Measurements from ENCODE around the gene CSTF2T. TPM values are rescaled to one million over a fixed set of nuclear protein-coding genes. Genes with fewer than 3 reads are reported as not detected.
A peak's percentile ranks its signal among the peaks of the same experiment; 100 is the strongest.

The CSTF2T gene
- total RNA-seq, 2 experiments from 2014 or later = 25.3 to 25.6 TPM

- intact Hi-C loops (cut with micrococcal nuclease) = loop anchor here (10.0 kb wide), 1 partner anchor 1165 kb away; no protein-coding TSS in a partner anchor
These were observed 10.1 kb upstream of the CSTF2T start for GRCh38 chr10:51709324-51709972.

GRCh38 chr10:51708609-51709008, 9.2 kb upstream of the CSTF2T start:
- H3K36me3 Mint-ChIP-seq (ENCODE audit: low read depth) = no peaks in the 10 kb centered on the region
- intact Hi-C loops (cut with micrococcal nuclease) = loop anchor here (1.0 to 10.0 kb wide), 2 partner anchors 8 to 1164 kb away; no protein-coding TSS in a partner anchor
- CTCF ChIA-PET = no interaction called here
- peak overlapping the region; percentile 79 for H3K27ac Mint-ChIP-seq
- no peak for DNase-seq
- H3K4me1 Mint-ChIP-seq (ENCODE audit: low read depth) = peaks cover 28% of the 10 kb centered on the region
- H3K9me3 Mint-ChIP-seq = no peaks in the 10 kb centered on the region
- no peaks in the 10 kb centered on the region for H3K27me3 Mint-ChIP-seq (ENCODE audit: low read depth)
- no peak overlapping the region for H3K4me3 Mint-ChIP-seq

More at GRCh38 chr10:51709324-51709972, 10.1 kb upstream of the CSTF2T start:
- Mint-ChIP-seq H3K4me3 (no peak overlapping the region), H3K27ac (no peak overlapping the region), H3K4me1 (ENCODE audit: low read depth) (peaks cover 28% of the 10 kb centered on the region), H3K9me3 (no peaks in the 10 kb centered on the region), H3K36me3 (ENCODE audit: low read depth) (no peaks in the 10 kb centered on the region), H3K27me3 (ENCODE audit: low read depth) (no peaks in the 10 kb centered on the region)
- DNase-seq = no peak
- CTCF ChIA-PET = no interaction called here

GRCh38 chr10:51707821-51708424, 8.5 kb upstream of the CSTF2T start:
- Mint-ChIP-seq H3K4me1 (ENCODE audit: low read depth) (peaks cover 28% of the 10 kb centered on the region), H3K27me3 (ENCODE audit: low read depth) (no peaks in the 10 kb centered on the region), H3K27ac (peak overlapping the region; percentile 79), H3K4me3 (no peak overlapping the region), H3K36me3 (ENCODE audit: low read depth) (no peaks in the 10 kb centered on the region), H3K9me3 (no peaks in the 10 kb centered on the region)
- no peak for DNase-seq
- intact Hi-C loops (cut with micrococcal nuclease) = loop anchor here (1.0 to 10.0 kb wide), 2 partner anchors 8 to 1163 kb away; no protein-coding TSS in a partner anchor
- CTCF ChIA-PET = no interaction called here

GRCh38 chr10:51707392-51707791, 8.0 kb upstream of the CSTF2T start:
- Mint-ChIP-seq H3K9me3 (no peaks in the 10 kb centered on the region), H3K4me1 (ENCODE audit: low read depth) (peaks cover 28% of the 10 kb centered on the region), H3K27ac (peak overlapping the region; percentile 79), H3K27me3 (ENCODE audit: low read depth) (no peaks in the 10 kb centered on the region), H3K4me3 (no peak overlapping the region), H3K36me3 (ENCODE audit: low read depth) (no peaks in the 10 kb centered on the region)
- DNase-seq = no peak
- CTCF ChIA-PET = no interaction called here
- intact Hi-C loops (cut with micrococcal nuclease) = loop anchor here (10.0 kb wide), 1 partner anchor 1163 kb away; no protein-coding TSS in a partner anchor

- Mint-ChIP-seq H3K27me3 (ENCODE audit: low read depth) (no peaks in the 10 kb centered on the region), H3K36me3 (ENCODE audit: low read depth) (no peaks in the 10 kb centered on the region), H3K4me1 (ENCODE audit: low read depth) (peaks cover 28% of the 10 kb centered on the region), H3K9me3 (no peaks in the 10 kb centered on the region), H3K4me3 (no peak overlapping the region), H3K27ac (no peak overlapping the region)
- intact Hi-C loops (cut with micrococcal nuclease) = loop anchor here (10.0 kb wide), 1 partner anchor 1161 kb away; no protein-coding TSS in a partner anchor
- CTCF ChIA-PET = no interaction called here
- DNase-seq = no peak
These were observed 6.8 kb upstream of the CSTF2T start for GRCh38 chr10:51706225-51706624.

- Mint-ChIP-seq H3K27me3 (ENCODE audit: low read depth) (no peaks in the 10 kb centered on the region), H3K9me3 (no peaks in the 10 kb centered on the region), H3K36me3 (ENCODE audit: low read depth) (no peaks in the 10 kb centered on the region), H3K4me3 (no peak overlapping the region), H3K27ac (no peak overlapping the region), H3K4me1 (ENCODE audit: low read depth) (peaks cover 28% of the 10 kb centered on the region)
- intact Hi-C loops (cut with micrococcal nuclease) = loop anchor here (10.0 kb wide), 1 partner anchor 1161 kb away; no protein-coding TSS in a partner anchor
- CTCF ChIA-PET = no interaction called here
- no peak for DNase-seq
These were observed 6.4 kb upstream of the CSTF2T start for GRCh38 chr10:51705774-51706173.

GRCh38 chr10:51700228-51700817, 928 bp upstream of the CSTF2T start:
- H3K27me3 Mint-ChIP-seq (ENCODE audit: low read depth) = no peaks in the 10 kb centered on the region
- H3K4me3 Mint-ChIP-seq = peak overlapping the region; percentile 97
- no peaks in the 10 kb centered on the region for H3K9me3 Mint-ChIP-seq
- H3K36me3 Mint-ChIP-seq (ENCODE audit: low read depth) = peaks cover 35% of the 10 kb centered on the region
- intact Hi-C loops (cut with micrococcal nuclease) = loop anchor here (1.0 to 10.0 kb wide), 4 partner anchors 8 to 1156 kb away; no protein-coding TSS in a partner anchor
- H3K4me1 Mint-ChIP-seq (ENCODE audit: low read depth) = peaks cover 40% of the 10 kb centered on the region
- CTCF ChIA-PET = interaction anchor here (0.8 kb wide), 1 partner anchor 259 kb away, joined by 5 read pairs; no protein-coding TSS in a partner anchor
- H3K27ac Mint-ChIP-seq = peak overlapping the region; percentile 100
- peak; percentile 76 for DNase-seq

GRCh38 chr10:51699145-51699474, 285 bp downstream of the CSTF2T start:
- peak overlapping the region; percentile 100 for H3K27ac Mint-ChIP-seq
- H3K9me3 Mint-ChIP-seq = no peaks in the 10 kb centered on the region

GRCh38 chr10:51698473-51699063, 827 bp downstream of the CSTF2T start:
- Mint-ChIP-seq H3K4me1 (ENCODE audit: low read depth) (peaks cover 48% of the 10 kb centered on the region), H3K27ac (peak overlapping the region; percentile 100), H3K4me3 (peak overlapping the region; percentile 97), H3K36me3 (ENCODE audit: low read depth) (peaks cover 39% of the 10 kb centered on the region), H3K27me3 (ENCODE audit: low read depth) (no peaks in the 10 kb centered on the region), H3K9me3 (no peaks in the 10 kb centered on the region)
- DNase-seq = no peak
- CTCF ChIA-PET = interaction anchor here (0.5 to 1.3 kb wide), 2 partner anchors 47 to 262 kb away, joined by 3 to 6 read pairs; no protein-coding TSS in a partner anchor
- intact Hi-C loops (cut with micrococcal nuclease) = loop anchor here (1.0 to 10.0 kb wide), 2 partner anchors 1074 to 1754 kb away; partner anchors contain the start of genes PARG and TIMM23B

More at GRCh38 chr10:51699145-51699474, 285 bp downstream of the CSTF2T start:
- CTCF ChIA-PET = interaction anchor here (1.3 kb wide), 1 partner anchor 261 kb away, joined by 6 read pairs; no protein-coding TSS in a partner anchor
- DNase-seq = no peak
- H3K4me3 Mint-ChIP-seq = peak overlapping the region; percentile 97
- H3K4me1 Mint-ChIP-seq (ENCODE audit: low read depth) = peaks cover 48% of the 10 kb centered on the region
- H3K27me3 Mint-ChIP-seq (ENCODE audit: low read depth) = no peaks in the 10 kb centered on the region
- peaks cover 39% of the 10 kb centered on the region for H3K36me3 Mint-ChIP-seq (ENCODE audit: low read depth)
- intact Hi-C loops (cut with micrococcal nuclease) = loop anchor here (1.0 to 10.0 kb wide), 2 partner anchors 1075 to 1754 kb away; partner anchors contain the start of genes PARG and TIMM23B

- CTCF ChIA-PET = no interaction called here
- intact Hi-C loops (cut with micrococcal nuclease) = loop anchor here (10.0 kb wide), 1 partner anchor 1751 kb away; the partner anchor contains the start of genes PARG and TIMM23B
These were observed 3.1 kb downstream of the CSTF2T start for GRCh38 chr10:51696251-51696650.

GRCh38 chr10:51694086-51694768, 5.2 kb downstream of the CSTF2T start:
- intact Hi-C loops (cut with micrococcal nuclease) = loop anchor here (10.0 kb wide), 1 partner anchor 1749 kb away; the partner anchor contains the start of genes PARG and TIMM23B
- Mint-ChIP-seq H3K4me3 (no peak overlapping the region), H3K36me3 (ENCODE audit: low read depth) (peaks cover 37% of the 10 kb centered on the region), H3K27me3 (ENCODE audit: low read depth) (no peaks in the 10 kb centered on the region), H3K27ac (no peak overlapping the region), H3K4me1 (ENCODE audit: low read depth) (peaks cover 39% of the 10 kb centered on the region), H3K9me3 (no peaks in the 10 kb centered on the region)
- no peak for DNase-seq
- CTCF ChIA-PET = interaction anchor here (0.6 kb wide), 1 partner anchor 146 kb away, joined by 3 read pairs; no protein-coding TSS in a partner anchor

More at GRCh38 chr10:51696251-51696650, 3.1 kb downstream of the CSTF2T start:
- Mint-ChIP-seq H3K9me3 (no peaks in the 10 kb centered on the region), H3K4me1 (ENCODE audit: low read depth) (peaks cover 43% of the 10 kb centered on the region), H3K4me3 (peak overlapping the region; percentile 36), H3K27ac (peak overlapping the region; percentile 54), H3K27me3 (ENCODE audit: low read depth) (no peaks in the 10 kb centered on the region), H3K36me3 (ENCODE audit: low read depth) (peaks cover 39% of the 10 kb centered on the region)
- DNase-seq = no peak

Measured in activated naive CD4-positive, alpha-beta T cell treated with anti-CD3 and anti-CD28 coated beads for 36 hours (primary cell).